Activated T-helper 17 cell treated with anti-CD3 and anti-CD28 coated beads, Interleukin-2, amount 50 U/mL, for 72 hours (primary cell): ENCODE results near the gene EPB41L4B. TPM values are rescaled to one million over a fixed set of nuclear protein-coding genes. Genes with fewer than 3 reads are reported as not detected.
A peak's percentile ranks its signal among the peaks of the same experiment; 100 is the strongest.

Experiments
- ATAC-seq: fragments of 150-1000 bp; cut with Tn5 transposase; replicated peaks from 2 replicates; pipeline ENCODE4 v1.10.0; 2021; ENCODE audit warnings: mild to moderate bottlenecking, moderate library complexity
- H3K27ac Mint-ChIP-seq: one replicate; pipeline ENCODE4 v1.8.0; 2022; ENCODE audit warnings: mixed read lengths
- H3K27me3 Mint-ChIP-seq: one replicate; pipeline ENCODE4 v1.8.0; 2022; ENCODE audit warnings: mixed read lengths
- H3K36me3 Mint-ChIP-seq: one replicate; pipeline ENCODE4 v1.8.0; 2022; ENCODE audit warnings: low read depth, mild to moderate bottlenecking, mixed read lengths
- H3K4me1 Mint-ChIP-seq: one replicate; pipeline ENCODE4 v1.8.0; 2022; ENCODE audit warnings: mixed read lengths
- H3K4me3 Mint-ChIP-seq: one replicate; pipeline ENCODE4 v1.8.0; 2022; ENCODE audit warnings: mild to moderate bottlenecking, mixed read lengths
- H3K9me3 Mint-ChIP-seq: one replicate; pipeline ENCODE4 v1.8.0; 2022; ENCODE audit warnings: mixed read lengths
- total RNA-seq, 2 donors: library from RNA; stranded (reverse); gene quantifications; one replicate each; pipeline ENCODE4 v1.2.3, GENCODE V29; 2022

EPB41L4B gene
- total RNA-seq, 2 donors from 2014 or later: 0.06 to 0.77 TPM

DNA sequence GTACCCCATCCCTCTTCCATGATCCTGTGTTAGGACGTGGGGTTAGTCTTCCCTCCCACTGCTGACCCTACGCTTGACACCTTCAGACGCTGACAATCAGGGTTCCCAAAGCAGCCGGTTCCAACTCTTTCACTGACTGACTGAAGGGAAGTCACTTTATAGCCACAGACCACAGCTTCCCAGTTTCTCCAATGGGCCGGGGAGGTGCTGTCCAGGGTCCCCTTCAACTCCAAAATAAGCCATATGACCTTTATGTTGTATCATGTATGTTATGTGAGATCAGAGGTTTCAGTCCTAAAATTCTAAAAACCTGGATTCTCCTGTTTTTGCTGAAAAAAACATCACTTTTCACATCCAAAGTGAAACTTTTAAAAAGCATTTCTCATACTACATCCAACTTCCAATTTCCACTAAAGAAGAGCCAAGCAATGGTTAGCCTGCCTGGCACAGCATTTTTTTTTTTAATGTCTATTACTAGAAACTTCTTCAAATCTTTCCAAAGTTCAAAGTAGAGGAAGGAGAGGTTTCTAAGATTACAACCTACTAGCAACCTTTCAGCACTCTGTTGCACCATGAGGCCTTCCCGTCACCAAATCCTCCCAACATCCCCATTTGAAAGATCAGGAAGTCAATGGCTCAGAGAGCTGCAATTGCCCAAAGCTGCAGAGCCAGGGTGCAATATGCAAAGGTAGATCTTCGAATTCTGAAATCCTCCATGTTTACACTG is 5.2 kb downstream of the EPB41L4B start:
- H3K27ac Mint-ChIP-seq: no peak overlapping the region
- H3K27me3 Mint-ChIP-seq: peaks cover 54% of the 10 kb centered on the region
- ATAC-seq: no peak
- H3K36me3 Mint-ChIP-seq: no peaks in the 10 kb centered on the region
- no peaks in the 10 kb centered on the region for H3K9me3 Mint-ChIP-seq
- no peaks in the 10 kb centered on the region for H3K4me1 Mint-ChIP-seq
- no peak overlapping the region for H3K4me3 Mint-ChIP-seq

DNA sequence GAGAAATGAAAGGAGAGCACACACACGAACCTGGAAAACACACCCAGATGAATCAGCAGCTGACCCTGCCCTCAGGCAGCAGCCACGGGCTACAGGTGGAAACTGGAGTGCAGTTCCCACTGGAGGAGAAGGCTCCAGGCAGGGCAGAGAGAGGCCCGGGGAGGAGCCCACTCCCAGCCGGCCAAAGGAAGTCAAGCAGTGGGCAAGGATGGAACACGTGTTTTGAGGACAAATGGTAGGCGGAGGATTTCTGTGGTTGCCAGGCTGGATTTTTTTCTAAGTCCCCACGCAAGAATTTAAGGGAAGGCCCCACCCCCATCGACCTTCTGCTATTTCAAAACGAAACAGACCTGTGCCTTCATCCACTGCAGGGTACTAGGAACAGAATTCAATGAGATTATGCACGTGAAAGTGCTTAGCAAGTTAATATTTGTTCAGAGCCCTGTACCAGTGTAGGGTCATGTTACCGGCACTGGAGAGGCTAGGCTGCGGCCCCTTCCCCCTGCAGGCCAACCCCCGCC is 6.8 kb downstream of the EPB41L4B start:
- no peaks in the 10 kb centered on the region for H3K4me1 Mint-ChIP-seq
- no peak overlapping the region for H3K4me3 Mint-ChIP-seq
- H3K27me3 Mint-ChIP-seq: peaks cover 65% of the 10 kb centered on the region
- ATAC-seq: no peak
- no peaks in the 10 kb centered on the region for H3K9me3 Mint-ChIP-seq
- no peak overlapping the region for H3K27ac Mint-ChIP-seq
- no peaks in the 10 kb centered on the region for H3K36me3 Mint-ChIP-seq

GRCh38 chr9:109313351-109313750 is 7.5 kb downstream of the EPB41L4B start:
- no peaks in the 10 kb centered on the region for H3K9me3 Mint-ChIP-seq
- ATAC-seq: no peak
- H3K4me1 Mint-ChIP-seq: no peaks in the 10 kb centered on the region
- peaks cover 59% of the 10 kb centered on the region for H3K27me3 Mint-ChIP-seq
- H3K4me3 Mint-ChIP-seq: no peak overlapping the region
- no peak overlapping the region for H3K27ac Mint-ChIP-seq
- no peaks in the 10 kb centered on the region for H3K36me3 Mint-ChIP-seq

GRCh38 chr9:109312783-109313182 is 8.1 kb downstream of the EPB41L4B start:
- no peaks in the 10 kb centered on the region for H3K36me3 Mint-ChIP-seq
- peaks cover 57% of the 10 kb centered on the region for H3K27me3 Mint-ChIP-seq

GRCh38 chr9:109311731-109312130 is 9.1 kb downstream of the EPB41L4B start:
- ATAC-seq: peak; percentile 58
- Mint-ChIP-seq H3K27ac (no peak overlapping the region), H3K4me1 (no peaks in the 10 kb centered on the region), H3K4me3 (no peak overlapping the region), H3K9me3 (no peaks in the 10 kb centered on the region), H3K27me3 (peaks cover 51% of the 10 kb centered on the region), H3K36me3 (no peaks in the 10 kb centered on the region)

More at GRCh38 chr9:109312783-109313182, 8.1 kb downstream of the EPB41L4B start:
- H3K27ac Mint-ChIP-seq: no peak overlapping the region
- no peaks in the 10 kb centered on the region for H3K9me3 Mint-ChIP-seq
- no peak overlapping the region for H3K4me3 Mint-ChIP-seq
- no peaks in the 10 kb centered on the region for H3K4me1 Mint-ChIP-seq
- ATAC-seq: no peak

DNA sequence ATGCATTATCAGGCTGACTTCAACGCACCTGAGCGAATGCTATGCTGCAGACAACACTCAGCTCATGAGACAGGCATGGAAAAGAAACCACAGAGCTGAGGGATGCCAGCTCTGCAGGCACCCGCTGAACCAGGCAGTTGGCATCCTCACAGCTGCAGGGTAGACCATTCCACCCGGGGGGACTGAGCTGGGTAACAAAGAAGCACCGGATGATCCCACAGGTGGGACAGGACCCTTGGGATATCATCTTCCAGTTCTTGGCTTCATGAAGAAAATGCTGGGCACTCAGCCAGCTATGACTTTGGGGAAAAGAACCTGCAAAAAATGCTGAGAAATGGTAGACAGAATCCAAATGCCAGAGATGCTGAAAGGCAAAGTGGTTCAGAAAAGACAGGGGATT is 9.6 kb downstream of the EPB41L4B start:
- H3K27me3 Mint-ChIP-seq: peaks cover 48% of the 10 kb centered on the region
- H3K36me3 Mint-ChIP-seq: no peaks in the 10 kb centered on the region
- no peak overlapping the region for H3K4me3 Mint-ChIP-seq
- no peaks in the 10 kb centered on the region for H3K9me3 Mint-ChIP-seq
- no peak for ATAC-seq
- H3K4me1 Mint-ChIP-seq: no peaks in the 10 kb centered on the region
- H3K27ac Mint-ChIP-seq: no peak overlapping the region

GRCh38 chr9:109310486-109310901 is 10.4 kb downstream of the EPB41L4B start:
- Mint-ChIP-seq H3K9me3 (no peaks in the 10 kb centered on the region), H3K4me1 (no peaks in the 10 kb centered on the region), H3K36me3 (no peaks in the 10 kb centered on the region), H3K27ac (no peak overlapping the region), H3K27me3 (peaks cover 40% of the 10 kb centered on the region), H3K4me3 (no peak overlapping the region)
- ATAC-seq: no peak

GRCh38 chr9:109309282-109309681 is 11.6 kb downstream of the EPB41L4B start:
- H3K9me3 Mint-ChIP-seq: no peaks in the 10 kb centered on the region
- no peak overlapping the region for H3K27ac Mint-ChIP-seq
- ATAC-seq: no peak
- no peaks in the 10 kb centered on the region for H3K36me3 Mint-ChIP-seq
- H3K4me1 Mint-ChIP-seq: no peaks in the 10 kb centered on the region
- H3K27me3 Mint-ChIP-seq: peaks cover 43% of the 10 kb centered on the region
- no peak overlapping the region for H3K4me3 Mint-ChIP-seq

DNA sequence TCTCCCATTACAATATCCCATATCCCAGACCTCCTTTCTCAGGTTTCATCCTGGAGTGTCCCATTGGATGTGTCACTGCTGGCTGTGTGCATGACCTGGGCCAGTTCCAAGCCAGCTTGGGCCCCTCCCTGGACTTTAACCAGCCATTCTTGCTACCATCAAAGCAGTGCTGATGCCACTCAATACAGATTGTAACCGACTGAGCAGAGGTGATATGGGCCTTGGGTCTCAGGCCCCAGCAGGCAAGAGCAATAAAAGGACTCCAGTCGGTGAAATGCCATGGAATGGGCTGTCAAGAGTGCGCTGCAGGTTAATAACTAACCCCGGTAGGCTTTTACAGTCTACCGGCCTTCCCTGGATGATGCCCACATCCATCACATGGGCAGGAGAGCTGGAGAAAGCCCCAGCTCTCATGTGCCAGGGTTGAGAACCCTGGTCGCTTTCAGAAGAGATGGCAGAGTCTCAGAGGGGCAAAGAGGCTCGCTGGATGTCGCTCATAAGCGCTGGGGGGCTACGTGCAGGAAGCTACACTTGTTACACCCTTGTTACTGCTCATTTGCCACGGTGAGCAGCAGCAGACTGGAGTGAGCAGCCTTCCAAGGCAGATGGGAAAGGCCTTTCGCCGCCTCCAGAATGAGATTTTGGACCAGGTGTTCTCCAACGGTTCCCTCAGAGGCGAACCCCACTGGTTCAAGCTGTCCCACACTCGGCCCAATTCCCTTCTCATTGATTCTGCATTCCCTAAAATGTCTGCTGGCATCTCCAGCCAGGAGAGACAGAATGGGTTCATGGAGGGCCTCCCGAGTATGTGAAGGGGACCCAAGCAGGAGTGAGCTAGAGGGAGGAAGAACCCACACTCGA is 13.2 kb downstream of the EPB41L4B start:
- Mint-ChIP-seq H3K27me3 (peaks cover 41% of the 10 kb centered on the region), H3K36me3 (no peaks in the 10 kb centered on the region), H3K27ac (no peak overlapping the region), H3K4me1 (no peaks in the 10 kb centered on the region), H3K9me3 (no peaks in the 10 kb centered on the region), H3K4me3 (no peak overlapping the region)
- no peak for ATAC-seq

- Mint-ChIP-seq H3K27ac (no peak overlapping the region), H3K4me3 (no peak overlapping the region), H3K4me1 (no peaks in the 10 kb centered on the region), H3K27me3 (peaks cover 44% of the 10 kb centered on the region), H3K9me3 (no peaks in the 10 kb centered on the region), H3K36me3 (no peaks in the 10 kb centered on the region)
- no peak for ATAC-seq
Measured at GRCh38 chr9:109305801-109306200, 15.1 kb downstream of the EPB41L4B start.

GRCh38 chr9:109304347-109304746 is 16.5 kb downstream of the EPB41L4B start:
- no peak overlapping the region for H3K4me3 Mint-ChIP-seq
- H3K4me1 Mint-ChIP-seq: no peaks in the 10 kb centered on the region
- H3K27me3 Mint-ChIP-seq: peaks cover 37% of the 10 kb centered on the region
- ATAC-seq: no peak
- no peak overlapping the region for H3K27ac Mint-ChIP-seq
- no peaks in the 10 kb centered on the region for H3K36me3 Mint-ChIP-seq
- H3K9me3 Mint-ChIP-seq: no peaks in the 10 kb centered on the region

DNA sequence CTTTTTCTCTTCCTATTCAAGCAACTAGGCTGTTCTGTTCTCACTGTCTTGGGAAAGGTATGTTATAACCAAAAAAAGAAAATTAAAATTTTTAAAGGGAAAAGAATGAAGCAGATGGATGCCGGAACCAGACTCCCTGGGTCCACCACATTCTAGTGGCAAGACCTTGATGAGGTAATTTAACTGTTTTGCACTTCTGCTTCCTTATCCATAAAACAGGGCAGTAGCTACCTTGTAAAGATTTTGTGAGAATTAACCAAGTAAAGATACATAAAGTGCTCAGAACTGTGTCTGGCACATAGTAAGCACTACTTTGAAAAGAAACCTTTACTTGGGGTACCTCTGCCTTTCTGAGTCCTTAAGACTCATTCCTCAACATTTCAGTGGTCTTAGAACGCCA is 17.0 kb downstream of the EPB41L4B start:
- Mint-ChIP-seq H3K27me3 (peaks cover 36% of the 10 kb centered on the region), H3K36me3 (no peaks in the 10 kb centered on the region), H3K4me1 (no peaks in the 10 kb centered on the region), H3K27ac (no peak overlapping the region), H3K4me3 (no peak overlapping the region), H3K9me3 (no peaks in the 10 kb centered on the region)
- no peak for ATAC-seq

- Mint-ChIP-seq H3K4me1 (no peaks in the 10 kb centered on the region), H3K27me3 (peaks cover 32% of the 10 kb centered on the region), H3K27ac (no peak overlapping the region), H3K36me3 (no peaks in the 10 kb centered on the region), H3K9me3 (no peaks in the 10 kb centered on the region), H3K4me3 (no peak overlapping the region)
- ATAC-seq: no peak
Measured at GRCh38 chr9:109302606-109303005, 18.3 kb downstream of the EPB41L4B start.

GRCh38 chr9:109301012-109301411 is 19.8 kb downstream of the EPB41L4B start:
- Mint-ChIP-seq H3K27ac (no peak overlapping the region), H3K36me3 (no peaks in the 10 kb centered on the region), H3K9me3 (no peaks in the 10 kb centered on the region), H3K4me1 (no peaks in the 10 kb centered on the region), H3K27me3 (peaks cover 32% of the 10 kb centered on the region), H3K4me3 (no peak overlapping the region)
- no peak for ATAC-seq

- Mint-ChIP-seq H3K4me3 (no peak overlapping the region), H3K27ac (no peak overlapping the region), H3K27me3 (peaks cover 30% of the 10 kb centered on the region), H3K9me3 (no peaks in the 10 kb centered on the region), H3K36me3 (no peaks in the 10 kb centered on the region), H3K4me1 (no peaks in the 10 kb centered on the region)
- no peak for ATAC-seq
Measured at GRCh38 chr9:109299891-109300290, 21.0 kb downstream of the EPB41L4B start.
